BLaER1 (cell line): Measurements from ENCODE around the gene IGF1R.

Experiments
- H3K27ac ChIP-seq: shearing (Covaris generic); formaldehyde crosslinking; 2 replicates; pipeline ENCODE4 v1.8.1; 2022
- H3K27me3 ChIP-seq: shearing (Covaris generic); formaldehyde crosslinking; 2 replicates; pipeline ENCODE4 v1.8.1; 2022
- H3K36me3 ChIP-seq: shearing (Covaris generic); formaldehyde crosslinking; 2 replicates; pipeline ENCODE4 v1.8.1; 2022
- H3K4me1 ChIP-seq: shearing (Covaris generic); formaldehyde crosslinking; 2 replicates; pipeline ENCODE4 v1.8.1; 2022
- H3K4me2 ChIP-seq: shearing (Covaris generic); formaldehyde crosslinking; 2 replicates; pipeline ENCODE4 v1.8.1; 2022
- H3K4me3 ChIP-seq: shearing (Covaris generic); formaldehyde crosslinking; 2 replicates; pipeline ENCODE4 v1.8.1; 2022
- H3K9ac ChIP-seq: shearing (Covaris generic); formaldehyde crosslinking; 2 replicates; pipeline ENCODE4 v1.8.1; 2022
- H3K9me3 ChIP-seq: shearing (Covaris generic); formaldehyde crosslinking; 2 replicates; pipeline ENCODE4 v1.8.1; 2022
- H4K20me1 ChIP-seq: shearing (Covaris generic); formaldehyde crosslinking; 2 replicates; pipeline ENCODE4 v1.8.1; 2022
- Cebpa-rat ChIP-seq: shearing (Covaris generic); IDR thresholded peaks from 2 replicates; pipeline ENCODE4 v1.8.1; 2022

IGF1R gene

DNA sequence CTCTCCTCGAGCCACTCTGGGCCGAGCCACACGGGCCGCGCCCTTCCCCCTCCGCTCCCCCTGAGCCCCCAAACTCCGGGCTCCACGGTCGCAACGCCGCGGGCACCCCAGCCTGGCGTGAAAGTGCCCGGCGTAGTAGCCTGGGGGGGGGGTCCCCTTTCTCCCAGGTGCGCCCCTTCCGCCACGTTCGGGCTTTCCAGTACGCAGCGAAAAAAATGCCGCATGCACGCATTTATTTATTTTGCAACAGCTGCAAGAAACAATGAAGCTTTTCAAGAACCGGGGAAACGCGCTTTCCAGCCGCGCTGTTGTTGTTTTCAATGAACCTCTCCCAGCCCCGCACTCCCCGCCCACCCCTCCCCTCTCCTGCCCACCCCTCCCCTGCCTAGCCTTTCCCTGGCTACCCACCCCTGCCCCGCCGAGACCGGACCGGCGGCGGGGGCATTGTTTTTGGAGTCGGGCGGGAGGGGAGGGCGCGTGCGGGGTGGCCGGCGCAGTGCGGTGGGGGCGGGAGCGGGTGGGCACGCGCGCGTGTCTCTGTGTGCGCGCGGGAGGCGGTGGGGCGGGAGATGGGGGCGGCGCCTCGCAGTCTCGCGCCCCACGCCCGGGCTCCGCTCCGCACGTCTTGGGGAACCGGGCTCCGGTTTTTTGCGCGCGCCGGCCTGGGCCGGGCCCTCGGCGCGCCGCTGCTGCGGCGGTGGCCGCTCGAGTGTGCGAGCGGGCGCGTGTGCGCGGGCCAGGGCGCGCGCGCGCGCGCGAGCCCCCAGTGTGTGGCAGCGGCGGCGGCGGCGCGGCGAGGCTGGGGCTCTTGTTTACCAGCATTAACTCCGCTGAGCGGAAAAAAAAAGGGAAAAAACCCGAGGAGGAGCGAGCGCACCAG is at the start of gene IGF1R:
TSS of gene IGF1R (plus strand) at position 766 of the 880 bp plus-strand sequence. CDS start 1,043 bp downstream, outside the sequence.
- peak within 1 kb of the TSS; percentile 99 for H3K9ac ChIP-seq
- H3K36me3 ChIP-seq: no peaks in the 10 kb centered on the region
- H3K4me1 ChIP-seq: peaks cover 19% of the 10 kb centered on the region
- no peaks in the 10 kb centered on the region for H3K27me3 ChIP-seq
- H3K9me3 ChIP-seq: no peaks in the 10 kb centered on the region
- peak within 1 kb of the TSS; percentile 97 for H3K27ac ChIP-seq
- peak within 1 kb of the TSS; percentile 99 for H3K4me3 ChIP-seq
- TF ChIP-seq Cebpa-rat: no peak
- peak within 1 kb of the TSS; percentile 93 for H3K4me2 ChIP-seq
- H4K20me1 ChIP-seq: peaks cover 32% of the 10 kb centered on the region

DNA sequence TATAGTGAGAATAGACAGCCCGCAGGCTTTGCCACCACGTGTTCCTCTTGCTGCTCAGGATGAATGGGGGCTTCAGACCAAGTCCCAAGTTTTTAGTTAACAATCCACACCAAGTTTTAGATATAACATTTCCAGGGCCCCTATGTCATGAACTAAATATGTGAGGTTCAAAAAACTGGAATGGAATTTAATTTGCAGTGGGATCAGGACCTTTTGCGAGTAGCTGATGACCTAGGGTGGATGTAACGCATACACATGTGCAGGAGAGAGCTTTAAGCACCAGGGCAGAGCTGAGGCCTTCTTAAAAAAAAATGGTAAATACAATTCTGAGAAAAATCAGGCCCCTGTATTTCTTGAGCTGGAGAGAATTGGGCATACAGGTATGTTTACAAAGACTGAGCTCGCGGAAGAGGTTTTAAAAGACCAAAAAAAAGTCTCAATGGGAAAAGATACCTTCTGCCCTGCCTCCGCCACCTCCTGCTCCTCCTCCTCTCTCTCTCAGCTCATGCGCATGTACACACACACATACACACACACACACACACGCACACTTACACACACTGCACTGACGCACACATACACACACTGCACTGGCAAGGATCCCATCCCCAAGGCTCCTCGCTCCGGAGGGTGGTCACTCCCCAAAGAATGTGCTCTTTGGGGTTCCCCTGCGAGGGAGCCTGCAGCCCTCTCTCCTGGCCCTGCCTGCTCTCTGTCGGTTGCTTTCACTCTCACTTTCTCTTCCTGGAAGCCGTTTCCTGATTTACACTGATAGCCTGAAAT is 48.2 kb upstream of the IGF1R start:
- Histone ChIP-seq H3K4me2 (peak overlapping the region; percentile 90), H3K4me3 (peak overlapping the region; percentile 60), H3K27ac (peak overlapping the region; percentile 80), H3K27me3 (no peaks in the 10 kb centered on the region), H3K9ac (peak overlapping the region; percentile 73), H3K4me1 (peaks cover 40% of the 10 kb centered on the region), H3K36me3 (no peaks in the 10 kb centered on the region), H4K20me1 (no peaks in the 10 kb centered on the region), H3K9me3 (no peaks in the 10 kb centered on the region)
- no peak for TF ChIP-seq Cebpa-rat

DNA sequence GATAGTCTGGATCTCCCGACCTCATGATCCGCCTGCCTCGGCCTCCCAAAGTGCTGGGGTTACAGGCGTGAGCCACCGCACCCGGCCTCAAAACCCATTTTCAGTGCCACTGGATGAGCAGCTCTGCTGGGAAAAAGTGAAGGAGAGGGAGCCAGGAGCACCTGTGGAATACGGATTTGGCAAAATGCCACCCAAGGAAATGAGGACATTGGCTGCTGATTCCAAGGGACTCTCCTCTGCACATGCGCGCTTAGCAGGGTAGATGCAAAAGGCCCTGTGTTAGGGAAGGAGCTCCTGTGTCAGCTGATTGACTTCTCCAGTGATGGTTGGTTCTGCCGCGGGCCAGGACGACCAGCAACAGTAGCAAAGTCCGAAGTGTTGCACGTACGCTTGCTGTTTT is 43.4 kb upstream of the IGF1R start:
- H3K27me3 ChIP-seq: no peaks in the 10 kb centered on the region
- no peaks in the 10 kb centered on the region for H3K36me3 ChIP-seq
- no peak overlapping the region for H3K4me3 ChIP-seq
- H3K9ac ChIP-seq: no peak overlapping the region
- TF ChIP-seq Cebpa-rat: no peak
- H3K9me3 ChIP-seq: no peaks in the 10 kb centered on the region
- H3K4me1 ChIP-seq: peaks cover 12% of the 10 kb centered on the region
- H4K20me1 ChIP-seq: no peaks in the 10 kb centered on the region
- no peak overlapping the region for H3K27ac ChIP-seq
- no peak overlapping the region for H3K4me2 ChIP-seq

DNA sequence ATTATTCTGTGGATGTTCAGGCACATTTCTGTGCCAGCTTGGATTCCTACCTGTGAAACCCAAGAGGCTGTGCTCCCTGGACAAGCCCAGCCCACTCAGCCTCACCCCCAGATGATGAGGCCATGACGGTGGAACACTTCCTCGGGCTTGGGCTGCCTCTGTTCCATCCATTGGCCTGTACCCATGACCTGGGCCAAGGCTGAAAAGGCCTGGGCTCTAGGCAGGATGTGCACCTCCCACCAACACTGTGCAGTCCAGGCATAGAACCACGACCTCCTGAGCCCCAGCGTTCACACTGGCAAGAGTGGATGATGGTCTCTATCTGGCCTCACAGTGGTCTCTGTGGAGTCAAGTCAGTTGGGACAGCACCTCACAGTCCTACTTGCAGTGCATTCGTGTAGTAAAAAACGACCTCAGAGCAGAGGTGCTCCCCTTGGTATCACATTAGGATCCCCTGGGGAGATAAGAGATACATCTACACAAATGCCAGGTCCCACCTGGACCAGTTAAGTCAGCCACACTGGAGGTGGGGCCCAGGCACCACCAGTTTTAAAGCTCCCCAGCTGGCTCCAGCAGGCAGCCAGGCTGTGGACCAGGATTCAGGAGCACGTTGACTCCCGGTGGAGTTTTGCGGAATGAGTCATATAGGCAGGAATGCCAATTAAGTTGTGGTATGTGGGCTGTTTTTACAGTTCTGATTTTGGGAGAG is 39.0 kb upstream of the IGF1R start:
- Histone ChIP-seq H3K4me2 (no peak overlapping the region), H3K27me3 (no peaks in the 10 kb centered on the region), H3K36me3 (no peaks in the 10 kb centered on the region), H4K20me1 (no peaks in the 10 kb centered on the region), H3K9ac (no peak overlapping the region), H3K4me1 (peaks cover 11% of the 10 kb centered on the region), H3K9me3 (no peaks in the 10 kb centered on the region), H3K4me3 (no peak overlapping the region), H3K27ac (no peak overlapping the region)
- no peak for TF ChIP-seq Cebpa-rat

DNA sequence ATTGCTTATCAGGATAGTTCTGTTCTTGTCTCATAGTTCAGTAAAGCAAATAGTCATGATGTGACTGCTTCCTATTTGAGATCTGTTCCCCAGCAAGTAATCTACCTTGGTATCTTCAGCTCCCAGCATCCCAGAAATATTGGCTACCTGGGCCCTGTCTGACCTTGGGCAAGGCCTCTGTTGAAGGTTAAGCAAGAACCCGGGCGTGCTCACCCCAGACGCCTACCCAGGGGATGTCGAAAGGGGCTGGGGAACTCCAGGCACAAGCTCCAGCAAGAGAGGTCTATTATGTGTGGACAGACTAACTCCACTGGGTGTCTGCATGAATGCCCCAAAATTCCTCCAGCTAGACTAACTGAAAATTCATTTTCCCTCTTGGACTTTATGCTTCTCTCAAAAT is 37.3 kb upstream of the IGF1R start:
- Histone ChIP-seq H3K9ac (no peak overlapping the region), H3K27me3 (no peaks in the 10 kb centered on the region), H3K4me1 (peaks cover 11% of the 10 kb centered on the region), H4K20me1 (no peaks in the 10 kb centered on the region), H3K9me3 (no peaks in the 10 kb centered on the region), H3K27ac (no peak overlapping the region), H3K4me2 (no peak overlapping the region), H3K4me3 (no peak overlapping the region), H3K36me3 (no peaks in the 10 kb centered on the region)
- TF ChIP-seq Cebpa-rat: no peak

DNA sequence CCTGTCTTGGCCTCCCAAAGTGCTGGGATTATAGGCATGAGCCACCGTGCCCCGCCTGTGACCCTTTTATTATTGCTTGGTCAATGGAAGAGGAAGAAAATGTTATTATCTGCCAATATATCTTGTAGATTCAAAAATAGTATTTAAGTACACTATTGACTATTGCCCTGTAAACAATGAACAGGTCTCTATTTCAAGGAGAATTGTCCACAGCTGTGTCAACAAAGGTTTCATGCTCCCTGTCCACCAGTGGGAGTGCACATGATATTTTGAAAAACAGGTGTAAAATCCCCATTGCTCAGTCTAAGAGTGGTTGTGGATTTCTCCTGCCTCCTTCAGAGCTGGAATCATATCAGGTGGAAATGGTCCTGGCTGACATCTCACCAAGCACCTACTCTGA is 36.5 kb upstream of the IGF1R start:
- no peaks in the 10 kb centered on the region for H3K9me3 ChIP-seq
- no peaks in the 10 kb centered on the region for H3K36me3 ChIP-seq
- no peaks in the 10 kb centered on the region for H4K20me1 ChIP-seq
- peaks cover 11% of the 10 kb centered on the region for H3K4me1 ChIP-seq
- H3K27me3 ChIP-seq: no peaks in the 10 kb centered on the region
- no peak overlapping the region for H3K4me2 ChIP-seq
- H3K9ac ChIP-seq: no peak overlapping the region
- TF ChIP-seq Cebpa-rat: no peak
- no peak overlapping the region for H3K27ac ChIP-seq
- H3K4me3 ChIP-seq: no peak overlapping the region

DNA sequence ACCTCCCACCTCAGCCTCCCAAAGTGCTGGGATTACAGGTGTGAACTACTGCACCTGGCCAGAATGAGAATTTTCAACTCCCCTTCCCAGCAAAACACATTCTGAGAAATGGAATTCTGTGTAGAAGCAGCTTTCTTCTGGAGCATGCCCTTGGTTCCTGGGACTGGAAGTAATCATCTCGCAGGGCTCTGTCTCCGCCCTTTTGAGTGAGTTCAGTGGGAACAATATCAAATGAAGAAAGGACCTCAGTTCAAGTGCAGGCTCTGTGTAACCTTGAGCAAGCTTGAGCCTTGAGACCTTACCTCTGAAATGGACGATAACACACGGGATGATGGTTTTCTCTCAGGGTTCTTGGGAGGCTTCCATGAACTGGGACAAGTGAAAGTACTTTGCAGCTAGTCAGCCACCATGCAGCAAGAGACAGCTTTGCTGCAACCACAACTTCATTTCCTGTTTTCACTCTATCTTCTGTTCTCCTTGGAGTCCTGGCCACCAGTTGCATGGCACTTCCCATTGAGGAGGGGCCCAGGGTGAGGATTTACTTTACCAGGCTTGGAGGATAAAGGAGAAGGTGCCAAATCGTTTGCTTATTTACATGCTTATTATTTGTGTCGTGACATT is 35.7 kb upstream of the IGF1R start:
- Histone ChIP-seq H3K4me3 (no peak overlapping the region), H3K27me3 (no peaks in the 10 kb centered on the region), H3K4me1 (peaks cover 11% of the 10 kb centered on the region), H3K36me3 (no peaks in the 10 kb centered on the region), H3K9me3 (no peaks in the 10 kb centered on the region), H3K9ac (no peak overlapping the region), H3K4me2 (peak overlapping the region; percentile 44), H4K20me1 (no peaks in the 10 kb centered on the region), H3K27ac (no peak overlapping the region)
- no peak for TF ChIP-seq Cebpa-rat

DNA sequence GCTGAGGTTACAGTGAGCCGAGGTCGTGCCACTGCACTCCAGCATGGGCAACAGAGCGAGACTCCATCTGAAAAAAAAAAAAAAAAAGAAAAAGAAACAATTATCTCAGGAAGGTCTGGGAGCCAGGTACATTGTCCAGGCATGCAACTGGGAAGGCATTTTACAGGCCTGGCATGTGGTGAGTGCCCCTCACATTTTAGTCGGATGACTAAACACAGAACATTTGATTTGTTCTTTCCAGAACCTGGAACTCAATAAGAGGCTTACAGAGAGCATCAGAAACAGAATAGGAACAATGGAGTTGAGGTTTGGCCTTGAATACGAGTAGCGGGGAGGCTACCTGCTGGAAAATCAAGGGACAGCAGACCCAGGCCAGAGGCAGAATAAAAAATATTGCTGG is 33.7 kb upstream of the IGF1R start:
- H3K4me2 ChIP-seq: no peak overlapping the region
- no peaks in the 10 kb centered on the region for H3K36me3 ChIP-seq
- no peak overlapping the region for H3K27ac ChIP-seq
- no peak overlapping the region for H3K4me3 ChIP-seq
- H3K9me3 ChIP-seq: no peaks in the 10 kb centered on the region
- H3K27me3 ChIP-seq: no peaks in the 10 kb centered on the region
- no peaks in the 10 kb centered on the region for H4K20me1 ChIP-seq
- no peak for TF ChIP-seq Cebpa-rat
- peaks cover 11% of the 10 kb centered on the region for H3K4me1 ChIP-seq
- H3K9ac ChIP-seq: no peak overlapping the region

DNA sequence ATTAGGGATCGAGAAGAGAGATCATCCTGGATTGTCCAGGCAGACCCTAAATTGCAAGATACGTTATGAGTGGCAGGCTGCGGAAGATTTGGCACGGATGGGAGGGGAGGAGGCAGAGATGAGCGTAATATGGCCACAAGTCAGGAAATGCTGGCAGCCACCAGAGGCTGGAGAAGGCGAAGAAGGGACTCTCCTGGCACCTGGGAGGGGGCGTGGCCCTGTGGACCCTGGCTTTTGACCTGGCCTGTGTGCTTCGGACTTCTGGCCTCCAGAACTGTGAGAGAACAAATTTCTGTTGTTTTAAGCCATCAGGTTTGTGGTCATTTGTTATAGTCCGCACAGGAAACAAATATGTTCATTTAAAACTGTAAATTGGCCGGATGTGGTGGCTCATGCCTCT is 31.9 kb upstream of the IGF1R start:
- Histone ChIP-seq H3K36me3 (no peaks in the 10 kb centered on the region), H3K4me3 (no peak overlapping the region), H3K9ac (no peak overlapping the region), H3K4me2 (no peak overlapping the region), H3K4me1 (peaks cover 11% of the 10 kb centered on the region), H3K9me3 (no peaks in the 10 kb centered on the region), H3K27ac (no peak overlapping the region), H4K20me1 (no peaks in the 10 kb centered on the region), H3K27me3 (no peaks in the 10 kb centered on the region)
- no peak for TF ChIP-seq Cebpa-rat
